ENCODE measurements around the gene CDYL2.
"Not testable (repeated sequence)": the region's sequence is repeated elsewhere in the genome, so short reads cannot be mapped to it uniquely, and the experiment has no call there.

Gene CDYL2

GRCh38 chr16:80806927-80807340 is 2.5 kb upstream of the CDYL2 start:
- peak in 3 of 4 experiments; percentile 2 to 23 (median 21) for DNase-seq

- DNase-seq = no peak
Observed at GRCh38 chr16:80806289-80806688, 1.9 kb upstream of the CDYL2 start.

DNA sequence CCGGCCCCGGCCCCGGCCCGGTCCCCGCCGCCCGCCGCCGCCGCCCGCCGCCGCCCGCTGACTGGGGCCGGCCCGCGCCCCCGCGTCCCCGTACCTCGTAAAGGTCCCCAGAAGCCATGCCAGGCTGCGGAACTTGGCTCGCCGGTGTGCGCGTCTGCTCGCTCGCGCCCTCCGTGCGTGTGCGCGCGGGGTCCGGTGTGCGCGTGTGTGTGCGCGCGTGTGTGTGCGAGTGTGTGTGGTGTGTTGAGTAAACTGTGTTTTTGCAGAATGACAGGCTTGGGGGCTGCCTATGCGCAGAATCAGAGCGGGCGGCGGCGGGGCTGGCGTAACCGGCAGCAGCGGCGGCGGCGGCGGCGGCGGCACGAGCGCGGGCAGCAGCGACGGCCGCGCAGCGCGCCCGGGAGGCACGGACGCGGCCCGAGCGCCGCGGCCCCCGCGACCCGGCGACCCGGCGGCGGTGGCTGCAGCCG is 307 bp downstream of the CDYL2 start:
- DNase-seq = peak; percentile 15 to 54 (median 18)

DNA sequence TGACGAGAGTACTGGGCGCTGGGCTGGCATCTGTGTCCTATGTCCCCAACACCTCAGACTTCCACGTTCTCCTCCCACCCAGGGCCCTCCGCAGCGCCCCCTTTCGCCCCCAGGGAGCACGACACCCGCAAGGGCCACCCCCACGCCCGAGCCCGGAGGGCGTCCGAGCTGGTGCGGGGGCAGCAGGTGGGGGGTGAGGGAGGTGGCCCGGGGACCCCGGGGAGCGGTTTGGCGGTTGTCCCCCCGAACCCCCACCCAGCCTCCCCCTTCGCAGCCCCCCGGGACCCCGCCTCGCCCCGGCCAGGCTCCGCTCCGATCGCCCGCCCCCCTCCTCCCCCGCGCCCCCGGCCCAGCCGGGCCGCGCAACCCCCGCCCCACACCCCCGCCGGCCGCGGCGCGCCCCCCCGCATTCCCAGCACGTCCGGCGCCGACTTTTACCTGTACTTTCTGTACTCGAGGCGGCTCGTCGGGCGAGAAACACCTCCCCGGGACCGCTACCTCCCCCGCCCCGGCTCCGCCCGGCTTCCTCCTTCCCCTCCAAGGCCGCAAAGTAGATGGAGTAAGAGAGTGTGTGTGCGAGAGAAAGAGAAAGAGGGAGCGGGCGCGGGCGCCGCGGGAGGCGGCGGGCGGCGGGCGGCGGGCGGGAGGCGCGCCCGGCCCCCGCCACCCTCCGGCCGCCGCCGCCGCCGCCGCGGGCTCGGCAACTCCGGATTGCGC is 901 bp downstream of the CDYL2 start:
- peak in 3 of 4 experiments; percentile 7 to 31 (median 18) for DNase-seq

- no peak for DNase-seq
Observed at GRCh38 chr16:80802902-80803301, 1.5 kb downstream of the CDYL2 start.

DNA sequence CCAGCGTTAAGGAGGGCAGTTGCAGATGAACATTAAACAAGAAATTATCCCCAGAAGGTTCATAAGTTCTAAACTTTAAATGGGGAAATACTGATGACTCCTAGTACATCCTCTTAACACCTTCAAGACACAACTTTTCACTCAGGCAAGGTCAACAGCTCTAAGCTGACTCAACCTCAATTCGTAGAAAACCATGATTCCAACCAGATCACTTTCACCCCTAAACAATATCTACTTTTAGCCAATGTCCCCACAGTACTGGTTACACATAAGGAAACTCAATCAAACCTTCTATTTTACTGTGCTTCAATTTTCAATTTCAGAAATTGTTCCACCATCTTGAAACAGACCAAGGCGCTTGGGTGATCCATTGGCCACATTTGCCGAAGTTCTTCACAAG is 2.3 kb downstream of the CDYL2 start:
- DNase-seq = no peak

DNA sequence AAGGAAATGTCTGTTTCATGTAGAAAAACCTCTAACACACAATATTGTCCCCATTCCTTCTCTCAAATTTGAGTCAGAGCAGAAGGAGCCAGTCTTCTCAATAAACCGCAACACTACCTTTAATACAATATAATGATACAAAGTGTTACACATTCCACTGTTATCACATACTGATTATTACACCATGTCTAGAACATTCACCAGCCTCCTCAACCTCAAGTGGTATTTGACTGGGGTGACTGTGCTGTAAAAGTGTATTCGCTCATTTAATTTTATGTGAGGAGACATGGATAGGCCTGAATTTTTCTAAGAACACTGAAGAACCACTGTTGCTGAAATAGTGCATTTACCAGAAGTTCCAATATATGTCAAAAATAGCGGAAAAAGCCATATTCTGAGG is 10.3 kb downstream of the CDYL2 start:
- no peak for DNase-seq

- DNase-seq = no peak
Observed at GRCh38 chr16:80792031-80792430, 12.4 kb downstream of the CDYL2 start.

GRCh38 chr16:80791411-80791810 is 13.0 kb downstream of the CDYL2 start:
- no peak for DNase-seq

DNA sequence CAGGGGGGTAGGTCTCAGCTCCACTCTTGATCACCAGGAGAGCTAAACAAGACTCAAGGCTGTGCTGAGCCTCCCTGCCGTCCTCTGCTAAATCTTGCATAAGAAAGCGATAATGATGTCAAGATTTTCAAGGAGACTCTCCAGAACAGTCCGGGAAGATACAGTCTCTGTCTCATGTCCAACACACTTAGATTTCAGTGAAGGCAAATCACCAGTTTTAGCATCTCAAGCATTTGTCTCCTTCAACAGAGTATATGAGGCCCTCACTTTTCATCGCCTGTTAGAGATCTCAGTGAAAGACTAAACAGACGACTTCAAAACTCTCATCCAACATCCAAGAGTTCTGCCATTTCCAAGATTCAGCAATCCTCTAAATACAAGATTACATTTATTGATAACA is 13.6 kb downstream of the CDYL2 start:
- no peak for DNase-seq

DNA sequence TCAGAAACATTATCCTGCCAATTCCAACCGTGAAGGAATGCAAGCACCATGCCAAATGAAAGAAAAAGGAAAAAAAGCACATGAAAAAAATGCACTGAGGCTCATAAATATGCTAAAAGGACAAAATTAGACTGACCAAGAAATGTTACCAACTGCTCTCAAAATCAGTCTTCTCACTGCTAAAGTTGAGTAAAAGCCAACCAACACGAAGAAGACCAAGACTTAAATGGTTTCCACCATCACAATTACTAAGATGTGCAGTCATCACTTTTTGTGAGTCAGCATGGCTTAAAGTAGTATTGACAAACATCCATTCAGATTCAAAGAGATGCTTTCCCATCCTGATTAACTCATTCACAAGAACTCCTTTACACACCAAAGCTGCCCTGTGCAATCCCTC is 16.4 kb downstream of the CDYL2 start:
- no peak for DNase-seq

- not testable (repeated sequence) for DNase-seq
Observed at GRCh38 chr16:80786561-80786960, 17.8 kb downstream of the CDYL2 start.

DNA sequence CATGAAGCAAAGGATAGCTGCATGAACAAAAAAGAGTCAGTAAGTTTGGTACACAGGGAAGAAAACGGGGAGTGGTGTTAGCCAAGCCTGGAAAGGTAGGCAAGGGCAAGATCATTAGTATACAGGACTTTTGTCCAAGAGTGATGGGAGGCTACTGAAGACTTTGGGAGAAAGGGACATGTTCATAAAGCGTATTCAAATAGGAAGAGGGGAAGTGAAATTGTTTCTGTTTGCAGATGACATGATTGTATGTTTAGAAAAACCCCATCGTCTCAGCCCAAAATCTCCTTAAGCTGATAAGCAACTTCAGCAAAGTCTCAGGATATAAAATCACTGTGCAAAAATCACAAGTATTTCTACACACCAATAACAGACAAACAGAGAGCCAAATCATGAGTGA is 19.4 kb downstream of the CDYL2 start:
- DNase-seq = no peak

- no peak for DNase-seq
Observed at GRCh38 chr16:80778703-80779102, 25.7 kb downstream of the CDYL2 start.

- no peak for DNase-seq
Observed at GRCh38 chr16:80776856-80777255, 27.5 kb downstream of the CDYL2 start.

DNA sequence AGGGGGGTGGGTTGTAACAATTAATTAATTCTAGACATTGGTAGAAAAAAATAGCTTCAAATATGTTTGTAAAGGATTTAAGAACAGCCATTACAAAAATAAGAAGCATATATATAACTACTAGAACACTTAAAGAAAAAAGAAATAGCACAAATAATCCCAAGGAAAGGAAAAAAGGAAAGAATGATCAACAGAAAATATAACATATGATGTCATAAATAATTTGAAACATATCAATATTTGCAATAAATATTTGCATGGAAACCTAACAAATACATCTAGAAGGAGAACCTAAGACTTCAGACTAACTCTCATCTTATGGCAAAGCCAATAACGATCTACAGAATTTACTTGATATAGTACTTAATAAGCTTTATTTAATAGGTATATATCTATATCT is 28.9 kb downstream of the CDYL2 start:
- no peak for DNase-seq

- DNase-seq = no peak
Observed at GRCh38 chr16:80766798-80767197, 37.6 kb downstream of the CDYL2 start.

DNA sequence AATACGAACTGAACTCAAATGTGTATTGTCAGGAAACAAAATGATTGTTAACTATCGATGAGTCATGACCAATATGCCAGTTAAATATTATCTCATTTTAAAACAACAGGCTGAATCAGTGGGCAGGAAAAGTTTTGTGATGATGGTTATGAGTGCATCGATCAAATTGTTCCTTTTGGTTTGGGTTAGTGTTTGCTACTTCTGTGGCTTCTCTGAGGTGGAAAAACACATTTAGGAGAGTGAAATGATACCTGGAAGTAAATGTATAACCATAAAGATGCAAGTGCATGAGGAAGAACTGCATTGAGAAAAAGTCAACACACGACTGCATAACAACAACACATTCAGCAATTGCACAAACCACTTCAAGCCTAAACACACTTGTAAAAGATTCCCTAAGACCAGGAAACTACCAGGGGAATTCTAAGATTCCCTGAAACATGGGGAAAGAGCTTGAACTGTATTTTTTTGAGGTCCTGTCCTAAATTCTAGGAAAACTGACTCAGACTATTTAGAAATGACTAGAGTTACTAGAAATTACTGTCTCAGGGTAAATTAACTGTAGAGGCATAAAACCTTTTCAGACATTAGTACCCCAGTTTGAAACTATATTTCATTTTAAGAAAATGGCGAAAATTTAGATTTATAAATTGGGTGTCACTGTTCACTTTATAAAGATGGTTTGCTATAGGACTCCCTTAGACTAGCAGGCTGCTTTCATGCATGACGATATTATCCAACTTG is 44.8 kb downstream of the CDYL2 start:
- DNase-seq = no peak

DNA sequence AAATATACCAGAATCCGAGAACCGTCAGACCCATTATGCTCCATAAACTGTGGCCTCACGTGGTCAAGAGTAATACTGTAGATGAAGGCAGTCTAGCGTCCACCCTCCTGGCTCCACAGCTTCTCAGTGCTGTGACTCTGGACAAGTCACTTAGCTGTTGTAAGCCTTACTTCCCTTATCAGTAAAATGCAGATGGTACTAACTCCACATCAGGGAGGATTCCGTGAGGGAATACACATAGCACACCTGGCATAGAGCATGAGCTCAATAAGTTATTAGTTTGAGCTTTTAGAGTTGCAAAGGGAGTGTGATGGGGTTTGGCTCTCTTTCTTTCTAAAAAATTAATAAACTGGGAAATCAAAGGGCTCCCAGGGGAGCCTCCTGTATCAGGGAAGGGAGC is 49.9 kb downstream of the CDYL2 start:
- no peak for DNase-seq

DNA sequence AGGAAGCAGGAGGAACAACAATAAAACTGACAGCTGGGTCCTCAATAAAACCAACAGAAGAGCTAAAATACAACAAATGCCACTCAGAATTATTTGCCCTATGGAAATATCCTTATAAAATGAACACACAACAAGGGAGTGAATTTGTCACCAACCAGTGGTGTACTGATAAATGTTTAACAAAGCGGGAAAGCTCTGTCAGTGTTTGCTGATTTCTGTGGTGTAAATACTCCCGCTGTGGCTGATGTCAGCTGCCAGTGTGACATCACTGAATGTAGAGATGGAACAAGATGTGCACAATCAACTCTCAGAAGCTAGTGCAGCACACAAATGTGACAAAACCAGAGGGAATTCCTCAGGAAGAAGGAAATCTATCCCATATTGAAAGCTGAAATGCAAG is 51.9 kb downstream of the CDYL2 start:
- DNase-seq = no peak

DNA sequence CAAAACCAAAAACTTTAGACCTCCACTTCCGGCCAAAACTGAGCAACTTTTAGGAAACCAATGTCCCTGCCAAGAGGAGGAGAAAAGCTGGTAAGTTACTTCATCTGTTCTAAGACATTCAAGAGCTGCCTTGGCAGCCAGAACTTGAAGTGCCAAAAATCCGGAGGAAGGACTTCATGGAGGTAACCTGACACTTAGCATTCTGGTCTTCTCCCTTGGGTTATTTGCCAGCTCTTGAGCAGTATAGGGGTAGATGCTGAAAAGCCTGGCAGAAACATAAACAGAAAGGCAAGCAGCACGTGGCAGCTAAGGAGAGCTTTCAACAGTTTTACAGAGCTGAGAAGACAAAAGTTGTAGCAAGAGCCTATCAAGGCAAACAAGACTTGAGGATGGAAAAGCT is 53.2 kb downstream of the CDYL2 start:
- DNase-seq = no peak

DNA sequence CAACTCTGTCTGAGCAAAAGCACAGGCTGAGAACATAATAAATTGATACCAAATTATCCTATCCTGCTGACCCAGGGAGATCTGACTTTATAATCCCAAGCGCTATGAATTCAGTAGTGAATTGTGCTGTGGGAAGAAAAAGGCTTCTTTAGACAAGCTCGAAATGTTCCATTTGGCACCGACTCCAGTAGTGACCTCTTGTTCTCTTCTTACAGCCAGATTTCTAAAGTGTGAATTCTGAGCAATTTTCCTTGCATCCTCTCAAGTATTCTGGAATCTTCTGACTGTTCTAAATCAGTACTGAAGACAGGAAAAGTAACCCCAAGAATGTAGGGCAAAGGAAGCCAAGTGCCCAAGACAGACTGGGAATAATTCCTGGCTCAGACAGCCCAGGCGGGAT is 58.2 kb downstream of the CDYL2 start:
- no peak for DNase-seq

DNA sequence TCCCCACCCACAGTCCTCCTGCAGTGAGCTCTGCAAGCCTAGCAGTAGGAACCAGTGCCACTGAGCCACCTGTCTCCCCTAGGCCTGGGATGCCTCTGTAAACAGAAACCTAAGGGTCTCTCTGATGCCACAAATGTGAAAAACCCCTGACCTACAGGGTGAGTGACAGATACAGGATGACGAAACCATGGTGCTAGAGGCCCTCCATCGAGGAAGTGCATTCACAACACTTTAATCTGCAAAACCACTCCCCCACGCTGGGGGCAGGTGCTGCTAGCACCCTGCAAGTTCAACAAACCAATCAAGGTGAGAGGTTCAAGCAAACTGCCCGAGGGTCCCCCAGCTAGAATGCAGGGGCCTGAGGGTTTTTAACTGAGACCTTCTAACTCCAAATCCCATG is 59.5 kb downstream of the CDYL2 start:
- no peak for DNase-seq

- DNase-seq = no peak
Observed at GRCh38 chr16:80743772-80744171, 60.6 kb downstream of the CDYL2 start.

DNA sequence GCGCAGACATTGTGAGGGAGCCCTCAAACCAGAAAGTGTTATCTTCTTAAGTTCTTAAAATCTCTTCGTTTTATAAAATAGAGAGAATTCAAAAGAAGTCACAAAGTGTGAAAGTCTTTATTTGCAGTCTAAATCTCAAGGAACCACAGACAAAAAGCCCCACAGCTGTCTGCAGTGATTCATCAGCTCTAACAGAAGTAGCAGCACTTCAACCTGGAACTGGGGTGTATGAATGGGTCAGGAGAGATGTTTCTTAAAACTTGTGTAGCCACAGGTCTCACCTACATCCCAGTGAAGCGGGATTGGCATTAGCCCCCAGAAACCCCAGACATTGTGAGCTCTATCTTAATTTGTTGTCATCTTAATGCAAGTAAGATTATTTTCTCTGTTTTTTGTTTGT is 61.1 kb downstream of the CDYL2 start:
- DNase-seq = no peak
